C1 segment of cervical spinal cord (tissue), 14 donors: ENCODE results near the gene CDKL5.

ENCODE experiments used
- DNase-seq, 14 donors: peaks; one replicate each; lab custom pipeline; 2025; lab: John Stamatoyannopoulos, UW

CDKL5 gene

DNA sequence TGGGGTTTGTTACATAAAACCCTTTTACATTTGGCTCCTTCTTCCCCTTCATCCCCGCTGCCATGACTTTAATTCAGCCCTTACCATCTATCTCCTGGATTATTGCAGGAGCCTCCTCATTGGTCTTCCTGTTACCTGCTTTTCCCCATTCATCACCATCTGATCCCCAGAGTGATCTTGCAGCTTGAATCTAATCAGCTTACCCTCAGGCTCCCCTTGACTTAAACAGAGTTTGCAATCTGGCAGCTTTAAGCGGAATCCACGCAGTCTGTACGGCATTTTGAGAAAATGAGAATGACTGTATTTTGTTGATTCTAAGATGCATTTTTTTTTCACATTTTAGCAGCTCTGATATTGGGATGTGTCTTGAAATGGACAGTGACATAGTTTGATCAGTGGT, 267.1 kb downstream of the CDKL5 start:
- no peak for DNase-seq

DNA sequence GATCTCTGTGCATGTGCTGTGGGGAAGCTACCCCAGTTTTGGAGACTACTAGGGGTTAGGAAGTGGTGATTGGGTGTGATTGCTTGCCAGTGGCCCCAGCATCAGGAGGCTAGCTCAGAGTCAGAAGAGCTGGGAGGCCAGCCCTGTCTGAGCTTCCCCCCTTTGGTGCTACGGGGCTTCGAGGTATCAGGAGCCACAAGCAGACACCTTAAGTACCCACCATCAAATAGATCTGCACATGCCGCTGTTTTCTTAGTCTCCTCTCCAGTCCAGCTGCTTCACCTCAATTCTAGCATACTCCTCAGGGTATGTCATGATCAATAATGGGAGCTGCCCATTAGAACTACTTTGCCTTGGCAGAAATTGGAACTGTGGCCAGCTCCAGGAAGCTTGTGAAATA, 271.2 kb downstream of the CDKL5 start:
- DNase-seq = no peak

DNA sequence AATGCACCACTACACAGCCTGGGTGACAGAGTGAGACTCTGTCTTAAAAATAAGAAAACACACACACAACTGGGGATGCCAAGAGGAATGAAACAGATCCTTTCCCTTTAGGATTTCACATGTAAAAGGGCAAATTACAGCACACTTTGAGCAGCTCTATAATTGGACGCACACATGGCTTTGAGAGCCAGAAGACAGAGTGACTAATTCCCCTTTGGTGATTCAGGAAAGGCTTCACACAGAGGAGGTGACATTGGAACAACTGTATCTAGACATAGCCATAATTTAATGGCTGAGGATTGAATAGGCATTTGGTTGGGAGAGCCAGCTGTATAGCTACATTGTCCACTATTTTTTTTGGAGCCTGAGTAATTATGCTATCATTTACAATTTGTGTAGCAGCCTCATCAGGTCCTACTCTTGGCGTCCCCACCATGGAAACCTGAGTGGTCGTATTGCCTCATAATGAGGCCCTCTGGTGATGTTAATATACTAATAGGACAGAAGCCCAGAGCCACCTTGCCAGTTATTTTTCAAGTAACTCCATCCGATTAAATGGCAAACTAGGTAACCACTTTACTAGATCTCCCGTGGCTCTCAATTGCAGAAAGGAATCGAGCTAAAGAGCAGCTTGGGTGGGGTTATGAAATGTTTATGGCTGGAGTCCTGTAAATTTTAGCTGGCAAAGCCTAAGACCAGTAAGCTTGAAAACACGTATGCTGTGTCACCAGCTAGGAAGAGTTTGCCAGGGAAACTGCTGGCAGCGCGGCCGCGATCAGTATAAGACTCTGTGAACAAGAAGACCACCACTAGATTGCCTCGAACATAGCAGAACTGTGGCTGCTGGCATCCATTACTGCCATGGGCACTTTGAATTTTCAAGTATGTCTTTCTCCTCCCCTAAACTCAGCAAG, 273.6 kb downstream of the CDKL5 start:
- no peak for DNase-seq

DNA sequence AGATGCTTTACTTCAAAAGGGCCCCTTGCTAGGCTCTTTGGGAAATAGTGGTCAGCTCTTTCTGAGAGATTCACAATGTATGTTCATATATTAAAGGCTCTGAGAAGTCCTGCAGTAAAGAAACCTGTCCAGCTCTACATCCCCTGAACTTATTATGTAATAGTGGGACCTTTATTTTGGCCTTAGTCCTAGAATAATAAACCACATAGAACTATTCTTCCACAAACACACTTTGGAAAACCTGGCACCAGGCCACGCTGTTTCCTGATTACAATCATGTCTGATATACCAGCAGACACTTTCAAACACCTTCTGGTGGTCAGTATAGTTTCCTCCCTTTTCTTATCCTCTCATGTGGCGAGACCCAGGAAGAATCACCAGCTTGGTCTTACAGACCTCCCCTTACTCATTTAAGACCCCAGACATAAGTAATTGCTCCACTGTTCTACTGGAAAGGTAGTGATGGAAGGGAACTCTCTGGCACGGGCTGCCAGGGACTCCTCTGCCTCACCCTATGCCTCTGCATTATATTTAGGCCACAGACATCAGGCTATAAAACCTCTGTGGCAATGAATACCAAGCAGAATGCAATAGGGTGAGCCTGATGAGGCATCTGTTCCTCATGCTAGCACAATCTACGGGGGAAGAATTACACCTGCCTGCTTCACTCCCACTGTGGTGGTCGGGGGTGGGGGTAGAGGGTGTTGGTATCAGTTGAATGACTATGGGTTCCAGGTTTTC, 276.4 kb downstream of the CDKL5 start:
- DNase-seq = no peak

DNA sequence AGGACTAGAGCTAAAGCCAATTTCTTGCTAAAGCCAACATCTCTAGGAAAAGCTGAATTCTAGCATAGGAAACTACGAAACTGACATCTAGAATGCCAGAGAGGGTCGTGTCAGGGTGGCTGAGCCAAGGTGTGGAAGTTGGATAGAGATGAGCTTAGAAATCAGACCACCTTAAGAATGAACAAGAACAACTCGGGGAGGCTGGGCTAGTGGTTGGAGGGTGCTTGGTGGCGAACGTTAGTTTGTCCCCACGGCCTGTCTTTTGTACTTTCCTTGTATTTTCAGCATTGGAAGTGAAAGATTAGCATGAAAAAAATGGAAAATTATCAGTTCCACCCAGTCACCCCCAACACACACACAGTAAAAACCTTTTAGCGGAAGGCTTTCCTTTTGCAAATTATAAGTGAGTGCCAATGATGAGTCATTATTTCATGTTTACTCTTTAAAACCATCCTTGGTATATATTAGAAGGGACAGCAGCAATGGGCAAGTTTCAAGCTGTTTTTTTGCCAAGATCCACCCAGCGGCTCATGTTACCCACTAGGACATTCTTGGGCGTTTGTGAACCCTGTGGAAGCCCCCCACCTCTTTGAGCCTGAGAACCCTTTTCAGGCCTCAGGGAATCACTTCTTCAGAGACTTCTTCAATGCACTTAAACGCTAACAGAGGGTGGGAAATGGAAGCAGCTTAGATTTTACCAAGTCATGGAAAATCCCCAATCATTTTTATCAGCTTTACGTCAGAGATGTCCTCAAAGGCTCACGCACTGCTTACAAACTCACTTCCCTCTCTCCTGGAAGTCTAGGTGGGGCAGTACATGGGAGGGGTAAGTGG, 277.2 kb downstream of the CDKL5 start:
- DNase-seq = no peak
